HepG2 (cell line): ENCODE results near the gene SEL1L2. TPM values are rescaled to one million over a fixed set of nuclear protein-coding genes. Genes with fewer than 3 reads are reported as not detected.

ENCODE experiments used
- ATAC-seq: fragments of 200-7000 bp; cut with Tn5 transposase; 3 replicates; pipeline ENCODE4 v1.9.1; 2020; ENCODE audit warnings: mild to moderate bottlenecking, moderate library complexity
- BruUV-seq: library from RNA; stranded (reverse); fragments of 400-500 nt; replicated peaks from 2 replicates; lab custom pipeline; 2021; lab: Mats Ljungman, UMichigan
- CTCF ChIA-PET: fragments of 300-600 bp; formaldehyde crosslinking; extraction: SDS; loops from one replicate; lab custom pipeline; 2021; ENCODE audit warnings: low total read pairs, inconsistent platforms, low intra/inter-chr PET ratio; lab: Yijun Ruan, JAX
- POLR2A ChIA-PET: fragments of 350-600 bp; sonication (Branson Sonifier 250); formaldehyde crosslinking; loops from one replicate; lab custom pipeline; 2020; ENCODE audit warnings: antibody characterized with exemption, inconsistent platforms; lab: Yijun Ruan, JAX
- DNase-seq: peaks from one replicate; pipeline ENCODE4 v3.0.0-alpha.2; 2015; ENCODE audit warnings: low spot score
- FAIRE-seq: peaks from 3 replicates; lab custom pipeline; 2011; peaks lifted over from hg19 to GRCh38; lab: Jason Lieb, UNC
- H2AFZ ChIP-seq: one replicate; pipeline ENCODE4 v1.6.1; 2011; ENCODE audit warnings: low read length, inconsistent platforms
- H3K27ac ChIP-seq: fragments of 300-600 bp; 3 replicates; pipeline ENCODE4 v1.8.0; 2011; ENCODE audit warnings: mixed run types, mild to moderate bottlenecking, mixed read lengths, low read length, inconsistent platforms; ENCODE audit not compliant: insufficient read depth; ENCODE audit errors: extremely low read length
- H3K27me3 ChIP-seq, 2 experiments: fragments of 200-600 bp in 1 of 2; 2 replicates in 1 of 2; 3 replicates in 1 of 2; pipeline versions ENCODE4 v1.6.0 to v1.8.0; 2011; ENCODE audit warnings: low read length in 2 of 2, mild to moderate bottlenecking in 2 of 2, moderate library complexity in 2 of 2, inconsistent platforms in 1 of 2; ENCODE audit not compliant: insufficient read depth in 2 of 2, control insufficient read depth in 1 of 2
- H3K36me3 ChIP-seq, 2 experiments: fragments of 200-600 bp in 1 of 2; replicated peaks in 1 of 2; 2 replicates in 1 of 2; 3 replicates in 1 of 2; pipeline versions ENCODE4 v1.5.1 to v1.8.0; 2011; ENCODE audit warnings: low read length in 2 of 2, inconsistent platforms in 1 of 2; ENCODE audit not compliant: insufficient read depth in 2 of 2, control insufficient read depth in 1 of 2
- H3K4me1 ChIP-seq: 2 replicates; pipeline ENCODE4 v1.5.1; 2012; ENCODE audit warnings: low read length, inconsistent platforms; ENCODE audit not compliant: insufficient read depth
- H3K4me2 ChIP-seq: 2 replicates; pipeline ENCODE4 v1.6.0; 2011; ENCODE audit warnings: low read depth, low read length, inconsistent platforms
- H3K4me3 ChIP-seq, 3 experiments: fragments of 200-600 bp in 1 of 3; sonication (generic), shearing (Covaris generic) in 1 of 3; replicated peaks in 1 of 3; 2 replicates each; pipeline ENCODE4 v1.5.1; 2011 to 2016; ENCODE audit warnings: low read length in 3 of 3, inconsistent platforms in 2 of 3, low read depth in 2 of 3, mild to moderate bottlenecking in 2 of 3, control low read depth in 1 of 3, mixed read lengths in 1 of 3; ENCODE audit not compliant: insufficient read depth in 1 of 3
- H3K79me2 ChIP-seq: one replicate; pipeline ENCODE4 v1.6.1; 2011; ENCODE audit warnings: low read length, inconsistent platforms; ENCODE audit not compliant: insufficient read depth
- H3K9ac ChIP-seq: 2 replicates; pipeline ENCODE4 v1.6.0; 2011; ENCODE audit warnings: mild to moderate bottlenecking, low read depth, low read length, inconsistent platforms; ENCODE audit not compliant: insufficient read depth
- H3K9me3 ChIP-seq: 2 replicates; pipeline ENCODE4 v1.5.1; 2012; ENCODE audit warnings: mild to moderate bottlenecking, low read length
- H4K20me1 ChIP-seq: 2 replicates; pipeline ENCODE4 v1.6.0; 2011; ENCODE audit warnings: inconsistent platforms, mild to moderate bottlenecking, low read length, moderate library complexity; ENCODE audit not compliant: insufficient read depth
- CBX1 ChIP-seq: IDR thresholded peaks from one replicate; pipeline ENCODE4 v1.6.1; 2016; ENCODE audit warnings: antibody characterized with exemption, low read depth
- EZH2 ChIP-seq: conservative IDR thresholded peaks from 2 replicates; pipeline ENCODE4 v1.6.1; 2012; ENCODE audit warnings: mild to moderate bottlenecking, low read depth, low read length, moderate library complexity
- HDAC2 ChIP-seq: sonication (generic); formaldehyde crosslinking; IDR thresholded peaks from 2 replicates; pipeline ENCODE4 v1.4.0; 2020; ENCODE audit warnings: missing genetic modification reagents
- SALL2 ChIP-seq: sonication (generic); formaldehyde crosslinking; IDR thresholded peaks from 2 replicates; pipeline ENCODE4 v1.8.1; 2023; ENCODE audit warnings: mild to moderate bottlenecking, missing genetic modification reagents, inconsistent platforms
- TBX3 ChIP-seq: fragments of 450-650 bp; IDR thresholded peaks from 2 replicates; pipeline ENCODE4 v1.6.1; 2017; ENCODE audit warnings: antibody characterized with exemption, mild to moderate bottlenecking, inconsistent platforms, borderline replicate concordance
- THYN1 ChIP-seq: sonication (generic); formaldehyde crosslinking; IDR thresholded peaks from 2 replicates; pipeline ENCODE4 v1.8.1; 2023; ENCODE audit warnings: low read depth, mild to moderate bottlenecking, moderate library complexity, missing genetic modification reagents, borderline replicate concordance
- ZNF138 ChIP-seq: sonication (generic); formaldehyde crosslinking; IDR thresholded peaks from 2 replicates; pipeline ENCODE4 v1.5.0; 2020; ENCODE audit warnings: mild to moderate bottlenecking, low read depth, missing genetic modification reagents
- ZNF496 ChIP-seq: sonication (generic); formaldehyde crosslinking; IDR thresholded peaks from 2 replicates; pipeline ENCODE4 v1.8.1; 2023; ENCODE audit warnings: mild to moderate bottlenecking, moderate library complexity, missing genetic modification reagents; ENCODE audit not compliant: insufficient replicate concordance
- WGBS: methylation state at CpG from one replicate; pipeline ENCODE4 v1.1.6; 2017; ENCODE audit warnings: low lambda C conversion rate; 5-methylcytosine and 5-hydroxymethylcytosine counted together
- in situ Hi-C: cut with HindIII; loops from 2 replicates; pipeline ENCODE4 v1.10.0; 2017; ENCODE audit warnings: low pct_unique_long_range_greater_than_20kb; ENCODE audit not compliant: extremely low pct_ligation_motif_present
- intact Hi-C: fragments of 100-400 bp; cut with micrococcal nuclease; formaldehyde crosslinking; loops from one replicate; pipeline ENCODE4 v1.10.0; 2022; ENCODE audit not compliant: unreplicated experiment
- polyA plus RNA-seq, 8 experiments: library from polyadenylated mRNA; depleted of rRNA in 3 of 8; stranded (reverse) in 7 of 8; unstranded in 1 of 8; fragments of >200 nt; fragmentation: Illumina TruSeq in 4 of 8; extraction: Trizol in 4 of 8; gene quantifications; 2 replicates each; pipeline versions ENCODE4 v1.2.1 to v1.2.3, GENCODE V29; 2011 to 2016; ENCODE audit warnings: low read depth in 4 of 8, missing spikeins in 1 of 8, mixed read lengths in 1 of 8; ENCODE audit not compliant: insufficient read depth in 1 of 8
- total RNA-seq, 5 experiments: library from RNA; depleted of rRNA; stranded (reverse); fragments of >200 nt; fragmentation: Illumina TruSeq; extraction: Trizol; gene quantifications; 2 replicates each; pipeline ENCODE4 v1.2.3, GENCODE V29; 2016; ENCODE audit warnings: low read depth in 1 of 5
- TF ChIP-seq, protein P1 (sequence below): sonication (generic); formaldehyde crosslinking; IDR thresholded peaks from 2 replicates; pipeline ENCODE4 v1.5.0; 2020; ENCODE audit warnings: mild to moderate bottlenecking, missing genetic modification reagents, borderline replicate concordance
- TF ChIP-seq, protein P2 (sequence below): fragments of 450-650 bp; IDR thresholded peaks from 2 replicates; pipeline ENCODE4 v1.6.1; 2017

Gene SEL1L2
- total and polyA plus RNA-seq, 2 of the 13 experiments (the other 11 are each of a cell fraction or from before 2014, with no cell fraction given), result not detected

DNA sequence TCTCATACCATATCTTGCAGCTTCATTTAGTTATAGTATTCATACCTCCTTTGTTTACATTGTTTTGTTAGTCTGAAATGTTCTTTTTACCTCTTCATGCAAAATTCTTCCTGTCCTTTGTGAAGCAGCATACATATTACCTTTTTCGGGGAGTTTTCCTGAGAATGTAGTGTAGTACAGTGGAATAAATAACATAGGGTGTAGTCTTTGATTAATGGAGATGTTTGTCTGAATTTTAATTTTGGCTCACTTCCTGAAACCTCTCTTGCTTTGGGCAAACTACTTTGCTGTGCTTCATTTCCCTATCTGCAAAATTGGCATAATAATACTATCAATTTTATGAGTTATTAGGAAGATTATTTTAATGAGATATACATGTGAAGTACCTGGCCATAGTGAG lies 10.5 kb upstream of the SEL1L2 start (continued):
- TF ChIP-seq, protein P1, sequence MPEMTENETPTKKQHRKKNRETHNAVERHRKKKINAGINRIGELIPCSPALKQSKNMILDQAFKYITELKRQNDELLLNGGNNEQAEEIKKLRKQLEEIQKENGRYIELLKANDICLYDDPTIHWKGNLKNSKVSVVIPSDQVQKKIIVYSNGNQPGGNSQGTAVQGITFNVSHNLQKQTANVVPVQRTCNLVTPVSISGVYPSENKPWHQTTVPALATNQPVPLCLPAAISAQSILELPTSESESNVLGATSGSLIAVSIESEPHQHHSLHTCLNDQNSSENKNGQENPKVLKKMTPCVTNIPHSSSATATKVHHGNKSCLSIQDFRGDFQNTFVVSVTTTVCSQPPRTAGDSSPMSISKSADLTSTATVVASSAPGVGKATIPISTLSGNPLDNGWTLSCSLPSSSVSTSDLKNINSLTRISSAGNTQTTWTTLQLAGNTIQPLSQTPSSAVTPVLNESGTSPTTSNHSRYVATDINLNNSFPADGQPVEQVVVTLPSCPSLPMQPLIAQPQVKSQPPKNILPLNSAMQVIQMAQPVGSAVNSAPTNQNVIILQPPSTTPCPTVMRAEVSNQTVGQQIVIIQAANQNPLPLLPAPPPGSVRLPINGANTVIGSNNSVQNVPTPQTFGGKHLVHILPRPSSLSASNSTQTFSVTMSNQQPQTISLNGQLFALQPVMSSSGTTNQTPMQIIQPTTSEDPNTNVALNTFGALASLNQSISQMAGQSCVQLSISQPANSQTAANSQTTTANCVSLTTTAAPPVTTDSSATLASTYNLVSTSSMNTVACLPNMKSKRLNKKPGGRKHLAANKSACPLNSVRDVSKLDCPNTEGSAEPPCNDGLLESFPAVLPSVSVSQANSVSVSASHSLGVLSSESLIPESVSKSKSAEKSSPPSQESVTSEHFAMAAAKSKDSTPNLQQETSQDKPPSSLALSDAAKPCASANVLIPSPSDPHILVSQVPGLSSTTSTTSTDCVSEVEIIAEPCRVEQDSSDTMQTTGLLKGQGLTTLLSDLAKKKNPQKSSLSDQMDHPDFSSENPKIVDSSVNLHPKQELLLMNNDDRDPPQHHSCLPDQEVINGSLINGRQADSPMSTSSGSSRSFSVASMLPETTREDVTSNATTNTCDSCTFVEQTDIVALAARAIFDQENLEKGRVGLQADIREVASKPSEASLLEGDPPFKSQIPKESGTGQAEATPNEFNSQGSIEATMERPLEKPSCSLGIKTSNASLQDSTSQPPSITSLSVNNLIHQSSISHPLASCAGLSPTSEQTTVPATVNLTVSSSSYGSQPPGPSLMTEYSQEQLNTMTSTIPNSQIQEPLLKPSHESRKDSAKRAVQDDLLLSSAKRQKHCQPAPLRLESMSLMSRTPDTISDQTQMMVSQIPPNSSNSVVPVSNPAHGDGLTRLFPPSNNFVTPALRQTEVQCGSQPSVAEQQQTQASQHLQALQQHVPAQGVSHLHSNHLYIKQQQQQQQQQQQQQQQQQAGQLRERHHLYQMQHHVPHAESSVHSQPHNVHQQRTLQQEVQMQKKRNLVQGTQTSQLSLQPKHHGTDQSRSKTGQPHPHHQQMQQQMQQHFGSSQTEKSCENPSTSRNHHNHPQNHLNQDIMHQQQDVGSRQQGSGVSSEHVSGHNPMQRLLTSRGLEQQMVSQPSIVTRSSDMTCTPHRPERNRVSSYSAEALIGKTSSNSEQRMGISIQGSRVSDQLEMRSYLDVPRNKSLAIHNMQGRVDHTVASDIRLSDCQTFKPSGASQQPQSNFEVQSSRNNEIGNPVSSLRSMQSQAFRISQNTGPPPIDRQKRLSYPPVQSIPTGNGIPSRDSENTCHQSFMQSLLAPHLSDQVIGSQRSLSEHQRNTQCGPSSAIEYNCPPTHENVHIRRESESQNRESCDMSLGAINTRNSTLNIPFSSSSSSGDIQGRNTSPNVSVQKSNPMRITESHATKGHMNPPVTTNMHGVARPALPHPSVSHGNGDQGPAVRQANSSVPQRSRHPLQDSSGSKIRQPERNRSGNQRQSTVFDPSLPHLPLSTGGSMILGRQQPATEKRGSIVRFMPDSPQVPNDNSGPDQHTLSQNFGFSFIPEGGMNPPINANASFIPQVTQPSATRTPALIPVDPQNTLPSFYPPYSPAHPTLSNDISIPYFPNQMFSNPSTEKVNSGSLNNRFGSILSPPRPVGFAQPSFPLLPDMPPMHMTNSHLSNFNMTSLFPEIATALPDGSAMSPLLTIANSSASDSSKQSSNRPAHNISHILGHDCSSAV (CRISPR knock-in tag), result no peak
- TF ChIP-seq ZNF496 (CRISPR knock-in tag), result no peak

DNA sequence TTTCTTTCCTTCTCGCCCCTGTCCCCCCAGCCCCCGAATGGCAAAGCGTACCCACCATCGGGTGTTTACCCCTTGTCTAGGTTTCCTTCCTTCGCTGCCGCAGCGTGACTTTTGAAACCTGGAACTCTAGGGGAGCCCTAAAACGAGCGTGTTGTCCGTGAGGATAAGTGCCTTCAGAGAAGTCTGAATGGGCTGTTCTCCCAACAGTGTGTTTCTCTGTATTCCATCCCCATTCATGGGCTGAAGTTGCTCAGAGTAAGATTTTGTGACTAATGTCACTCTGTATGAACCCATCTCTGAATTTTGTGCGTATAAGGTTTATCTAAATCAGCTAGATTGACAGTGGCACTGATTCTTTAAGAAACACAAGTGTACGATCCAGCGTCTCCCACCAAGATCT lies 5.9 kb upstream of the SEL1L2 start:
- Histone ChIP-seq H3K4me1 (peaks cover 7% of the 10 kb centered on the region; the same call in 1 of the 2 replicates), H3K4me2 (peak overlapping the region; percentile 63), H4K20me1 (no peaks in the 10 kb centered on the region), H3K9me3 (peaks cover 25% of the 10 kb centered on the region)
- no TSS peak for BruUV-seq
- peak; percentile 37 for ATAC-seq
- in situ Hi-C loops, result no loop called here
- TF ChIP-seq CBX1, result no peak
- no peak for TF ChIP-seq TBX3
- peak; percentile 80; the same call in 1 of the 2 replicates for TF ChIP-seq EZH2
- 0 out of 2 replicates have a peak, but pooled peaks have one; percentile 13 for TF ChIP-seq ZNF138 (CRISPR knock-in tag)
- TF ChIP-seq THYN1 (CRISPR knock-in tag), result no peak
- TF ChIP-seq HDAC2, result 0 out of 2 replicates have a peak, but pooled peaks have one; percentile 18
- TF ChIP-seq, protein P2, sequence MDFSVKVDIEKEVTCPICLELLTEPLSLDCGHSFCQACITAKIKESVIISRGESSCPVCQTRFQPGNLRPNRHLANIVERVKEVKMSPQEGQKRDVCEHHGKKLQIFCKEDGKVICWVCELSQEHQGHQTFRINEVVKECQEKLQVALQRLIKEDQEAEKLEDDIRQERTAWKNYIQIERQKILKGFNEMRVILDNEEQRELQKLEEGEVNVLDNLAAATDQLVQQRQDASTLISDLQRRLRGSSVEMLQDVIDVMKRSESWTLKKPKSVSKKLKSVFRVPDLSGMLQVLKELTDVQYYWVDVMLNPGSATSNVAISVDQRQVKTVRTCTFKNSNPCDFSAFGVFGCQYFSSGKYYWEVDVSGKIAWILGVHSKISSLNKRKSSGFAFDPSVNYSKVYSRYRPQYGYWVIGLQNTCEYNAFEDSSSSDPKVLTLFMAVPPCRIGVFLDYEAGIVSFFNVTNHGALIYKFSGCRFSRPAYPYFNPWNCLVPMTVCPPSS, result no peak
- TF ChIP-seq SALL2 (CRISPR knock-in tag), result peak; percentile 43; the same call in 1 of the 2 replicates
- TF ChIP-seq, all 625 proteins: peak for 4
- Histone ChIP-seq H2AFZ (no peak overlapping the region), H3K27me3 (peaks cover 4 to 22% of the 10 kb centered on the region in 2 experiments; a peak in 4 of 5 replicates), H3K79me2 (no peaks in the 10 kb centered on the region), H3K36me3 (no peaks in the 10 kb centered on the region), H3K9ac (no peak overlapping the region), H3K27ac (no peak overlapping the region), H3K4me3 (peak overlapping the region; percentile 33 to 65 (median 64); a peak in 4 of 6 replicates)
- intact Hi-C loops, result no loop called here
- ChIA-PET CTCF (no interaction called here), POLR2A (no interaction called here)
- FAIRE-seq, result no peak
- DNase-seq, result no peak
- 15% methylated on average over 13 of the region's 13 CpGs for WGBS
